Posterior cingulate gyrus (tissue), 11 donors: ENCODE results near the gene PTCH1.

ENCODE experiments used
- DNase-seq, 10 donors: peaks; one replicate each; pipeline versions ENCODE4 v3.0.0 to v3.0.0-alpha.2; 2020 to 2021; ENCODE audit warnings: mixed read lengths in 3 of 10
- intact Hi-C: fragments of 100-400 bp; cut with DNase I; formaldehyde crosslinking; loops from one replicate; pipeline ENCODE4 v1.15.1; 2023

Gene PTCH1

DNA sequence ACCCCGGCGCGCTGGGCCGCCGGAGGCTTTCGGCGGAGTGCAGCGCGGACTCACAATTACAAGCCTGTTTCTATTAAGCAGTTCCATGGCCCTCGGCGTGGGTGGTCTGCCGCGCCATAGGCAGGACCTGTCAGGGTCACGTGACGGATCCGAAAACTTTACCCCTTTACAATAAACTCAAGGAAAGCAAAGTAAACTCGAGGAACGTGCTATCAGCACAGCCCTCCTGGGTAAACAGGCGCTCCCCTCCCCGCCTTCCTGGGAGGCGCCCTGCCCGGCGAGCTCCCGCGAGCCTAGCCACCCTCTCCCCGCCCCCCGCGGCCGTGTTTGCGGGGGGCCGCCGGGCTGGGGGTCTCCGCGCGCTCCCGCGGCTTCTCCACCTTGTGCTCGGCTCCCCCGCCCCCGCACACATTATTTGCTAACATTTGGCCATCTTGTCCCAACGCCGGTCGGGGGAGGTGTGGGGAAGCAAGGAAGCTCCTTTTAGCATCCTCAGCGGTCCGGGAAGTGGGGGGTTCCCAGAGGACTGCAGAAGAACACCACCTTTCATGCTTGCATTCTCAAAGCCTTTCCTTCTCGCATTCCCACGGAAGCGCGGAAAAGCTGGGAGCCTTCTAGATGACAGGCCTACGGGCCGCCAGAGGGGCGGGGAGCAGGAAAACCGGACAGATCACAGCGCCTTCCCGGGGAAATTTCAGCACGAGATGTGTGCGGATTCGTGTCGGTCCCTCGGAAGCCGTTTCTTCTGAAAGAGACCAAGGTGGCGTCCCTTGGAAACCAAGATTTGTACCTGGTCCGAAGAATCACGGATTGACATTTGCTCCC is at the start of gene PTCH1:
PTCH1 (minus strand) TSS at position 238 of the 825 bp plus-strand sequence.
- intact Hi-C loops, result loop anchor here (10.0 kb wide), 1 partner anchor 598 kb away; no protein-coding TSS in a partner anchor

DNA sequence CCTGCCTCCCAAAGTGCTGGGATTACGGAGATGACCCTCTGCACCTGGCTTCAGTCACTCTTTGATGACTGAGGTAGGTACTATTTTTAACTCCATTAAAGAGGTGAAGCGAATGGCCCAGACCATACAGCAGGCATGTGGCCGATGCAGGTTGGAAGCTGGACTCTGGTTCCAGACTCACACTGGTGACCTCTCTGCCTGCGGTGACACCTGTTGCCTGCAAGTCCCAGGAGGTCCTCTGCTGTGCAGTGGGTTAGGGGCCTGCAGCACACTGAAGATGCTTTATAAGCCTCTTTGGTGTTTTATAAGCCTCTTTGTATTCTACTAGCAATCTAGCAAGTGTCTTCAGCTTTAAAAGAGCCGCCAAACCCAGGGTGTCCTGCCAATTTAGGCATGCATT is 49.2 kb upstream of the PTCH1 start:
- intact Hi-C loops, result no loop called here
- no peak for DNase-seq

More for the DNA sequence above, at the start of gene PTCH1:
- peak in 8 of 10 donors; percentile 24 to 88 (median 44) for DNase-seq

DNA sequence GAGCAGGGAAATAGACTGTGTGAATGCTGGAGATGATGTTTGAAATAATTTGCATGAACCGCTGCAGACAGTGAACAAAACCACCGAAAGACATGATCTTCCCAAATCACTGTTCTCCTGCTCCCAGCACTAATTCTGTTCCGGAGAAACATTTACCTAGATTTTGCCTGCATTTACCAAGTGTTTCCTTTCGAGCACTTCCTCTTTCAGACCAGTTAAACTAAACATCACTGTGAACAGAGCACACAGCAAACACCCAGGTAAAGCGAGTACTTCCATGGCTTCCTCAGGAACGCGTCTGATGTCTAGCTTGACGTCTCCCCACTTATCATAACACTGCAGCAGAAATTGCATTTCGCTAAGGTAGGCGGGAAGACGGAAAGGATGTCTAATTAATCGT is 45.1 kb upstream of the PTCH1 start:
- intact Hi-C loops, result no loop called here
- DNase-seq, result no peak

DNA sequence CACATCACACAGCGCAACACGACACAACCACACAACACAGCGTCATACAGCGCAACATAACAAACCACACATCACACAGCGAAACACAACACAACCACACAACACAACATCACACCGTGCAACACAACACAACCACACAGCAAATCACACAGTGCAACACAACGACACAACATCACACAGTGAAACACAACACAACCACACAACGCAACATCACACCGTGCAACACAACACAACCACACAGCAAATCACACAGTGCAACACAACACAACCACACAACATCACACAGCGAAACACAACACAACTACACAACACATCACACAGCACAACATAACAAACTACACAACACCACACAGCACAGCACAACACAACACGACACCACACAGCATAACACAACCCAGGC is 40.4 kb upstream of the PTCH1 start:
- intact Hi-C loops, result no loop called here
- DNase-seq, result no peak

DNA sequence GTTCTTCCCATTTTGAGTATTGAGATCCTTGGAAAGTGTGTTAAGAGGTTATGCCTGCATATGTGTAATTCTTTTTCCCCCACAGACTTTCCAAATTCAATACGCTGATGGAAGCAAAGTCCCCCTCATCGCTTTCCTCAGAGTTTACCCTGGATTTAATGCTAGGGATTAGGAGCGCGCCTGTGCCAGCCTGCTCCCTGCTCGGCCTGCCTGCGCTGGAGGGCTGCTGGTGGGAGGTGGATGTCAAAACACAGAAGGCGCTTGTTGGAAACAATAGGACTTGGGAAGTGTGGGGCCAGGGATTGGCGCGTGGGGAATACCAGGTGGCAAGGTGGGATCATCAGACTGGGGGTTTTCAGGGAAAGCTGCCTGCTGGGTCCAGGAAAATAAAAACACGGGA is 39.8 kb upstream of the PTCH1 start:
- no peak for DNase-seq
- intact Hi-C loops, result no loop called here

DNA sequence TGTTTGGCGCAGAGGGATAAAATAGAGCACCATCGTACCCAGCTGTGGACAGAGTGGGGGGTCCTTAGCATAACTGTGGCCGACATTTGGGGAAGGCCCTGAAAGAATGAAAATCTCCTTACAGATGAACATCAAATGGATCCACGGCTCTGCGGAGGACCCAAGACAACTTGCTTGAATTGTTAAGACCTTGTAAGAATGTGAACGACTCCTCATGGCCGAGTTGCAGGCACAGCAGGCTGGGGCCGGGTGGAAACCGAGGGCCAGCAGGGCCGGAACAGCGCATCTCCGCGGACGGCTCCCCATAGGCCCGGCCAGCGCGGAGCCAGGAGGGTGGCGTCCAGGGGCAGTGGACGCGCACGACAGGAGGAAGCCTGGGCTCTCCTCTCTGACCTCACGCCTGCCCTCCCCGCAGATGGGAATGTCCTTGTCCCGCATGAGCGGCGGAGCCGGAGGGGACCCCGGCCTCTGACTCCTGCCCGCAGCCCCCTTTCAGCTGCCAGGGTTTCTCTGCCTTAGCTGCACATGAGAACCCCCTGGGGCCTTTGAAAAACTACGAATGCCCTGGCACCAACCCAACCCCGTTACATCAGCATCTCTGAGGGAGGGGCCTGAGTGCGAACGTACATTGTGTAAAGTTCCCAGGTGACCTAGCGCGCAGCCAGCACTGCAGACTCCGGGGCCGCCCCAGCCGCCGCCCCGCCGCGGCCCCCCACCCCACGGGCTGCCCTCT is 36.2 kb upstream of the PTCH1 start:
- intact Hi-C loops, result no loop called here
- no peak for DNase-seq

DNA sequence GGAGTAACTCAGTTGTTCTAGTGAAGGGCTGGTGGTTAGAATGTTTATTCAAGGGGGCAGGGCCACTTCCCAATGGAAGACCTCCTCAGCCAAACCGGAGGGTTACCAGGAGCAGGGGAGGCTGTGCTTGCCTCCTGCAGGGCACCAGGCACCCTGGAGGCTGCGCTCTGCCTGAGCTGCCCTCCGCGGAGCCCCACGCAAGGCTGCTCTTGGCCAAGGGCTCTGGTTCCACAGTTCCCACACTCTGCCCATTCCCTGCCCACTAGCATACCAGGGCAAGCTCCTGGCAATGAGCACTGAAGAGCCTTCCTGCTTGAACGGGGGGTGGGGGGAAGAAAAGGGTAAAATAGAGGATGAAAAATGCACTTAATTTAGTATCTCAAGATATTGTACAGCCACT is 35.5 kb upstream of the PTCH1 start:
- DNase-seq, result no peak

DNA sequence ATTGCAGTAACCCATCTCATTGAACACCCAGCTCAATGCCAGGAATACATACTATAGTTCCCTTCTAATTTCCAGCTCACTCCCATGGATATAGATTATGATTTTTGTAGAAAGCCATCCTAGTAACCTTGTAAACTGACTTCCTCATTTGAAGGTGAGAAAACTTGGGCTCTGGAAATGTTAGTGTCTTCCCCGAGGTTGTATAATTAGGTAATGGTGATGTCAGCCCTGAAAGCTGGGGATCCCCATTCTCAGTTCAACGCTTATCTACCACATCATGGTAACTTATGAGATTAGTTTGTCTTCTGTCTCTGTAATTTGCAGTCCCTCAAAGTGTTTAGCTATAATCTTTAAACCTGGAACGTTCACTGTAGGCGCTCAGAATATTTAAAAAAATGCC is 34.6 kb upstream of the PTCH1 start:
- DNase-seq, result no peak
- intact Hi-C loops, result no loop called here

More for the DNA sequence above, 35.5 kb upstream of the PTCH1 start:
- intact Hi-C loops, result no loop called here

DNA sequence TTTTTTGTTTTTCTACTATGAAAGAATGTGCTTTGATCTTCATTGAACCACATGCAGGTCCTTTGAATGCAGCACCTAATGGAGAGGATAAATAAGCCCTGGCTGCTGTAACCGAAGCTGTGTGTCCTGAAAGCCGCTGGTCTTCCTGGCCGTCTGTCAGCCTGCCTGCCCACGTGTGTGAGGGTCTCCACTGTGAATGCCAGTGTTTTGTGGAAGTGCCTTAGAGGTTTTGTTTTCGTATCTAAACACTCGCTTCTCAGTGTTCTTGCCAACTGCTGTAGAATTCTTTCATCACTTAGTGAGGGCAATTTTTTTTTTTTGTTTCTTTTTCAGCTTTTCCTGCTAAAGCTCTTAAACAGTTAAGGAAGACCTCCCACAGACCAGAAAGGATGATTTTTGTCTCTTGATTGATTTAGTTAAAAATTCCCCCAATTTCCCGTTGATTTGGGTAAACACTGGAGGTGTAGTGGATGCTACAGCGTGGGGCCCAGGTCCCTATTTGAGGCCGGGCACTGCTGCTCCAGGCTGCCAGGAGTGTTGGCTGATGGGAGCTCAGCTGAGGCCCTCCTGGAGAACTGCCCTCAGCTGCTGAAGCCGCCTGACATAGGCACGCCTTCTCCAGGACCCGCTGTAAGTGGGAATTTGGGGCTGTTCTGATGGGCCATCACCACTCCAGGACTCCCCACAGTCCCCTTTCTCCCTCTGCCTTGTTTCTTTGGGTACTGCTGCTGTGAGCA is 29.2 kb upstream of the PTCH1 start:
- intact Hi-C loops, result no loop called here
- no peak for DNase-seq

DNA sequence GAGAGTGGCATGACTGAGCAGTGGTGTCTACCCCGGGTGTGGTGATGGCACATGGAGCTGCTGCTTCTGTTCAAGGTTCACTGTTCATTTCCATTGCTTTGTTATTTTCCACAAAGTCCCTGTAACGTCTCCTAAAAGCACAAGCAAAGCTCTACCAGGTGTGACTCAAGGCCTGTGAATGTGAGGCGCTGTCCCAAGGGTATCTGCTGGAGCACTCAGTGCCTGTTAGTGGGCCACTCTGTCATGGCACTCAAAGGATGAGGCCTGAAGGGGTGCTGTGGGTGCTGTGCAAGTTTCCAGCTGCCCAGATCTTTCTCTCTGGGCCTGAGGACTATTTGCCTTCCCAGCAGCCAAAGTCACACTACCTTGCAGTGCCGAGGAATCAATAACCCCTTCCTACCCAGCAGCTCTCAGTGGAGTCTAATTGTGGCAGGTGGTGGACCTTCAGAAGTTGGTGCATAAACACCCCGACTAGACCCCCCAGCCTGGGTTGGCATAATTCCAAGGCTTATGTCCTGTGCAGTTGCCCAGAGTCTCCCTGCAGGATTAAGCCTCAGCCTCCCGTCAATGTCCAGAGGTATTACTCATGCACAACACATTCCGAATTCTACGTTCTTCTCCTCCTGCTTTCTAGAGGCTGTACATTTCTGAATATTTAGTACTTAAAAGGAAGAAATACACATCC is 17.4 kb upstream of the PTCH1 start:
- intact Hi-C loops, result no loop called here
- DNase-seq, result no peak

DNA sequence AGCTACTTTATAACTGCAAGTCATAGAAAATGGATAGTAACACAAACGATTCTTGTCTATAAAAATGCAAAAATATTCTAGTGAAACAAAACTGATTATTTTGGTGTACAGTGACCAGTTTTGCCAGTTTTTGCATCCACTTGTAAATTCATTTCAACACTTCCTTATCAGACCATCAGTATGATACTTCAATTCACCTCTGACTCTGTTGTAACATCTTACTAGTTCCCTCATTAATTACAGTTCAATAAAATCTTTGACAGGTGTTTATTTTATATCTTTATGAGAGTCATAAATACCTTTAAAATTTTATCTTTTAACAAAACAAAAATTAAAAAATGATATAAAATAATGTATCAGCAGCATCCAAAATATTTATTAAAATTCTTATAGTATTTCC is 13.1 kb upstream of the PTCH1 start:
- intact Hi-C loops, result no loop called here
- DNase-seq, result no peak

DNA sequence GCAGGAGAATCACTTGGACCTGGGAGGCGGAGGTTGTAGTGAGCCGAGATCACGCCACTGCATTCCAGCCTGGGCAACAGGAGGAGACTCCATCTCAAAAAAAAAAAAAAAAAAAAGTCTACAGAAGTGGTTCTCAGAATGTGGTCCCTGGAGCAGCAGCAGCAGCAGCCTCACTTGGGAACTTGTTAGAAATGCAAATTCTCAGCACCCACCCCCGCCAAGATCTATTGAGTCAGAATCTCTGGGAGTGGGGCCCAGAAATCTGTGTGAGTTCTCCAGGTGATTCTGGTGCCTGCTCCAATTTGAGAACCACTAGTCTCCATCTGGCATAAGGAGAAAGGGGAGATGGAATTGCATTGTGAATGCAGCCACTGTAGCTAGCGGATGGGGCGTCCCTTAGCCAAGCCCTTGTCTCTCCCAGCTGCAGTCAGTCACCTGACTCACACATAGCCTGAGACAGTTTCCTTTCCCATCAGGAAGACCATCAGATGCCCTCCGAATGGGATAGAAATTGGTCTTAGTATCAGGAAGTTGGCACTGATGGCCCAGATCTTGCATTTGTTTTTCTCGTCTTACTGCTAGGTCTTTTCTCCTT is 12.2 kb upstream of the PTCH1 start:
- peak in 8 of 10 donors; percentile 39 to 88 (median 55) for DNase-seq
- intact Hi-C loops, result no loop called here

DNA sequence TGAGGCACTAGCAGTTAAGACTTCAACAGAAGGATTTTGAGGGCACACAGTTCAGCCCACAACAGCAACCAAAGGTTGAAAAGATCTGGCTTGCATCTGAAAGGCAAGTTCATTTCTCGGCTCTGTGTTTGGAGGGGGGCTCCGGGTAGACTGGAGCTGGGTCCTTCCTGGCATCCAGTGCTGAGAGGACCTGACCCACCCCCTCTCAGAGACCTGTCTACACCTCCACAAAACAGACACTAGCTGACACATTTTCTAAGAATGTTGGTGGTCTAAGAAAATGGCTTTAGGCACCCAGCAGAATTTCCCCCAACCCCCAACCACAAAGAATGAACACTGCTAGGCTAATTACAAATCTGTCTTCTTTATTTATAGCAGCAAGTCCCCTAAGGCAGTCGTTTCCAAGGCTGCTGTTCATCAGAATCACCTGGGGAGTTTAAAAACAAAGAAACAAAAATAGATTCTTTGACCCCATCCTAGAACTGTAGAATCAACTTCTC is 6.2 kb upstream of the PTCH1 start:
- DNase-seq, result no peak

DNA sequence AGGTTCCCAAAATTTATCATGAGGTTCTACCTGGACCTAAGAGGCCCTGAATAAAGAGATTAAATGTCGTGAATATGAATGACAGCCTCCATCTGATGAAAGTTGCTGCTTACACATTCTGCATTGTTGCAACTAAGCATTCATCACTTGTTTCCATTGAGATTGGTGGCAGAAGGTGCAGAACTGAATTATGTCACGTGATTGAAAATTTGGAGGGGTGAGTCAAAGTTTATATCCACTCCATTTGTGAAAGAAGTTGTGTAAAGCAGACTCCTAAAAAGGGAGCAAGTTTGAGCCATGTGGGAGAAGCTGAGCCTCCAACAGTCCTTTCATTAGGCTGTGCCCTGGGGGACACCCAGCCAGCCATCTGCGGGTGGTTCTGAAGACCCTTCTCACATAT is 4.9 kb upstream of the PTCH1 start:
- intact Hi-C loops, result no loop called here
- no peak for DNase-seq

More for the DNA sequence above, 6.2 kb upstream of the PTCH1 start:
- intact Hi-C loops, result no loop called here

DNA sequence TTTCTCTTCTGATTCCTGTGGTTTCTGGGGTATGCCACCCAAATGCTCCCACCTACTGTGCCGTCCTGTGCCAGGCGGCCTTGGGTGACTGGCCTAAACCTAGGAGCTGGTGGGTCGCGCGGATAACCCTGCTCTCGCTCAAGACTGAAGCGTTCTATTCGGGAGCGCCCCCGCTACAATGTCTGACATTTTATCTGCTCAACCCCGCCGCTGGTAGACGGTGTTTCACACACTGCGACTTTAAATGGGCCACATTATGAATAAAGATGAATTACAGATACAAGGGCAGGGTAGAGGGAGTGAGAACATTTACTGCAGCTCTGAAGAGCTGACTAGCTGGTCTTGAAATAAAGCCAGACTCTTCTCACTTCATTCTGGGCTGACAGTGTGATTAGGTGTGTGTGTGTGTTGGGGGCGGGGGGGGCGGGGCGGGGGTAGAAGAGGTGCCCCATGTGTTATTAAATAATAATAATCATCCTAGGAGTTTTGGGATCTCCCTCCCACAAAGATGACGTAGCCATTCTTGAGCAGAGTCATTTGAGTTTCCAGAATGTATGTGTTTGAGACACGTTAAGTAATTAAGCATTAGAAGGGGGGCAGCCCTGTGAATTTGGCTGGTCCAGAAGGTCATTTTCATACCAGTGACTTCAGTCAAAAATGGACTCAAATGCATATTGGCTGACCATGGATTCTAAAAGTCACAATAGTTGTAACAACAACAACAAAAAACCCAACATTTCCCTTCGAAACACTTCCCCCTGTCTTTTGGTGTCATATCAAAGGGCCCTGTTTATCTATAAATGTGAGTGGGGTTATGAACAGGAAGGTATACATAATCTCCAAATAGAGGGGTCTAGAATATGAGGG is 1.0 kb upstream of the PTCH1 start:
- DNase-seq, result peak in 3 of 10 donors; percentile 19 to 80 (median 70)
- intact Hi-C loops, result loop anchor here (10.0 kb wide), 1 partner anchor 597 kb away; no protein-coding TSS in a partner anchor

DNA sequence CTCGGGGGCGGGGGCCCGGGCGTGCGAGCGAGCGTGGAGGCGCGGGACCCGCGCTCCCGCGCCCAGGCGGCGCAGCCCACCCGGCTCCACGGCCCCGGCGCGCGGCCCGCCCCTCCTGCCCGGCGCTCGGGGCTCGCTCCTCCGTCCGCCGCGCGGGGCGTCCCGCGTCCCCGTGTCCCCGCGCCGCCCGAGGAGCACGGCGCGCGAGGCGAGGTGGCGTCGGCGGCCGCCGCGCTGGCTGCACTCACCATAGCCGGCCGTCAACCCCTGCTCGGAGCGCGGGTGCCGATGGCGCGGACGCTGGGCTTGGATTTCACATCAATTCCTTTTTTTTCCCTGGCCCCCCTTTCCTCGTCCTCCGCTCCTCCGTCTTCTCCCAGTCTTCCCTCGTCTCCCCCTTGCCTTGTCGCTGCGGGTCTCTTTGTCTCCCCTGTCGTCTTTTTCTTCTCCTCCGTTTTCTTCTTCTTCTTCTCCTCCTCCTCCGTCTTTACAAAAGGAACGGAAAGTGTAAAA is 494 bp downstream of the PTCH1 start:
- intact Hi-C loops, result loop anchor here (10.0 kb wide), 1 partner anchor 599 kb away; no protein-coding TSS in a partner anchor
- DNase-seq, result peak in 2 of 10 donors; percentile 75 to 83

DNA sequence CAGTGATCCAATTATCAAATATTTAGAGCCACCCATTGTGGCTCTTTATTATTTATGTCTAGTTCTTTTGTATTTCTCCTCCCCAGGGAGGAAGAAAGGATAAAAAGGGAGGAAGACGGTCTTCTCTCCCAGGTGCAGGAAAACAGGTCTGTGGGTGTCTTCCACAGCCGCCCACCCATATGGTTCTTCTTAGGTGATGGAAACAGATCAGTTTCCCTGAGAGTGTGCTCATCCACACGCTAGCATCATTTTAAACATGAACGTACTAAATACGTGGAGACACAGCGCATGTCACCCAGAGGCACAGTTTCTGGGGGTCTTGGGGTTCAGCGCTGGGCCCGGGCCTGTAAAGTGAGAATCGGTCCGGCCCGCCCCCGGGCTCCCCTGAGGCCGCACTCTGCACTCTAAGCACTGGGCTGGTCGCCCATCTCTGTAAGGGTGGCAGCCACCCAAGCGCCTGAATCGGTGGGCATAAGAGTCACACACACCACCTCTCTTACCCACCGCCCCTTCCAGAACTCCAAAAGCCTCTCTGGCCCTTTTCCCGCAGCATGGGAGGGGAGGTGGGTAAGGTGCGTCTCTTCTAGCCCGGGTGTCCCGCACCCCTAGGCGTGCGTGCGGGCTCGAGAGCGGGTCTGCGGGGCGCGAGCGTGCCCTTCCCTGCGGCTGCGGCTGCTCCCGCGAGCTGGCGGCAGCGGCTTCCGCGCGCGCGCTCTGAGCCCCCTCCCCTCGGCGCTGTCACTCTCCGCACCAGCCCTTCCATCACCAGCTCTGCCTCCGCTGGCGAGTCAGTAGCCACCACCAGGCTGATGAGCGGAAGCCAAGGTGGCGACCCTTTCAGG is 1.3 kb downstream of the PTCH1 start:
- DNase-seq, result peak in 6 of 10 donors; percentile 30 to 91 (median 60)
- intact Hi-C loops, result loop anchor here (10.0 kb wide), 1 partner anchor 599 kb away; no protein-coding TSS in a partner anchor
